Brain pericyte (primary cell): ENCODE measurements around the gene ITSN1.
"Not testable (repeated sequence)": the region's sequence is repeated elsewhere in the genome, so short reads cannot be mapped to it uniquely, and the experiment has no call there.

Experiments
- DNase-seq: peaks from one replicate; pipeline ENCODE4 v3.0.0-alpha.2; 2012; ENCODE audit warnings: low read depth, low spot score

The ITSN1 gene

GRCh38 chr21:33859373-33860102 lies 217.2 kb downstream of the ITSN1 start:
- no peak for DNase-seq

GRCh38 chr21:33860332-33860879 lies 218.1 kb downstream of the ITSN1 start:
- no peak for DNase-seq

- no peak for DNase-seq
Observed at GRCh38 chr21:33861125-33861524, 218.8 kb downstream of the ITSN1 start.

GRCh38 chr21:33863191-33863590 lies 220.9 kb downstream of the ITSN1 start:
- DNase-seq: not testable (repeated sequence)

GRCh38 chr21:33864150-33864549 lies 221.8 kb downstream of the ITSN1 start:
- DNase-seq: no peak

GRCh38 chr21:33865176-33865575 lies 222.9 kb downstream of the ITSN1 start:
- DNase-seq: no peak

GRCh38 chr21:33865996-33866575 lies 223.8 kb downstream of the ITSN1 start:
- DNase-seq: no peak

- no peak for DNase-seq
Observed at GRCh38 chr21:33866826-33867225, 224.5 kb downstream of the ITSN1 start.

GRCh38 chr21:33867868-33868267 lies 225.6 kb downstream of the ITSN1 start:
- DNase-seq: not testable (repeated sequence)

GRCh38 chr21:33869873-33870272 lies 227.6 kb downstream of the ITSN1 start:
- no peak for DNase-seq

GRCh38 chr21:33870768-33871167 lies 228.5 kb downstream of the ITSN1 start:
- no peak for DNase-seq

- DNase-seq: no peak
Observed at GRCh38 chr21:33871171-33871570, 228.9 kb downstream of the ITSN1 start.

- DNase-seq: no peak
Observed at GRCh38 chr21:33872881-33873515, 230.7 kb downstream of the ITSN1 start.

- DNase-seq: no peak
Observed at GRCh38 chr21:33874161-33874560, 231.9 kb downstream of the ITSN1 start.

- no peak for DNase-seq
Observed at GRCh38 chr21:33875026-33875695, 232.9 kb downstream of the ITSN1 start.

GRCh38 chr21:33878824-33879223 lies 236.5 kb downstream of the ITSN1 start:
- DNase-seq: no peak

- no peak for DNase-seq
Observed at GRCh38 chr21:33880626-33881025, 238.3 kb downstream of the ITSN1 start.

GRCh38 chr21:33881689-33882440 lies 239.6 kb downstream of the ITSN1 start:
- peak; percentile 63 for DNase-seq

- DNase-seq: no peak
Observed at GRCh38 chr21:33883118-33883517, 240.8 kb downstream of the ITSN1 start.

GRCh38 chr21:33884376-33885171 lies 242.3 kb downstream of the ITSN1 start:
- DNase-seq: no peak

GRCh38 chr21:33885172-33885514 lies 242.8 kb downstream of the ITSN1 start:
- no peak for DNase-seq
